GM19455 (cell line): Measurements from ENCODE around the gene NDE1.

ENCODE experiments used
- ATAC-seq: cut with Tn5 transposase; IDR thresholded peaks from one replicate; pipeline ENCODE4 v1.9.1; 2021; ENCODE audit not compliant: unreplicated experiment

Gene NDE1

DNA sequence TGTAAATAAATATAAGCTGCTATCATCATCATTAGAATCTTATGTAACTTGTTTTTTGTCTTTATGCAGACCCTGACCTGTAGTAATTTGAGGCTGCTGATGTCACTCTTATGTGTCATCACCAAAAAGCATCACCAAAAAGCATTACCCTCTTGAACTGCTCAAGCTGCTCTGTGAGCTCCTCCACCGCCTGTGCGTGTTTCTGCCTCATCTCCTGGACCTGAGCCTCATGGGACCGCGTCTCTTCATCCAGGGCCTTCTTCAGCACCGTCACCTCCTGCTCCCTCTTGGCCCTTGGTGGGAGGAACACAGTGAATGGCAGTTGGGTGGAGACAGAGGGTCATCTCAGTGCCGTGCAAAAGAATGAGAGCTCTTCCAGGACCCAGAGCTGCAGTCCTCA lies 82.4 kb downstream of the NDE1 start:
- no peak for ATAC-seq

DNA sequence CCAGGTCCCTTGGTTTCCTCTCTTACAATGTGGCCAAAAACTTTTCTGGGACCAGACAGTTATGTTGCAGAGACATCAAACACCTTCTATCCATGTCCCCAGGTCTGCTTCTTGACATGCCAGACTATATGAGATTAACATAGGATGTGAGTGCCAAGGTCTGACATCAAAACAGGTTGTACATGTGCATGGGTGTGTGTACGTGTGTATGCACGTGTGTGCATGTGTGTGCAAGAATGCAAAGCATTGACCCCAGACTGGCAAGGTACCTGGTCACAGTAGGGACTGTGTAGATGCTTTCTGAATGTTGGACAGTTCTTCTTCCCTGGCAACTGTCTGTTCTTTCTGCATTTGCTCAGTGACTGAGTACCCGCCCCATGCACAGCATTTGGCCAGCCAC lies 85.6 kb downstream of the NDE1 start:
- no peak for ATAC-seq

DNA sequence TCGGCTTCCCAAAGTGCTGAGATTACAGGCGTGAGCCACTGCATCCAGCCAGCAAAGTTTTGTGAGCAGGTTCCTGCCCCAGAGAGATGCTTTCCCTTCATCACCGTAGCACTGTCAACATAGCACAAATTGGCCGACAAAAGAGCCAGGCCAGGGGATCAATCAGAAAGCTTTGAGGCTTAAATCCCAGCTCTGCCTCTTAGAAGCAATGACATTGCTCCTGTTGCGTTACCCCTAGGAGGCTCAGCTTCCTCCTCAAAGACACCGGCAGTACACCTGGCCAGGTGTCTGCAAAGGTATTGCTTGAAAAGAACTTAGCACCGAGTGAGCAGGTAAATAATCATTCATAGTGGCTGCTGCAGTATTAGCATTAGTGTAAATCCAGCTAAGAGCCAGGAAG lies 86.5 kb downstream of the NDE1 start:
- ATAC-seq, result no peak

DNA sequence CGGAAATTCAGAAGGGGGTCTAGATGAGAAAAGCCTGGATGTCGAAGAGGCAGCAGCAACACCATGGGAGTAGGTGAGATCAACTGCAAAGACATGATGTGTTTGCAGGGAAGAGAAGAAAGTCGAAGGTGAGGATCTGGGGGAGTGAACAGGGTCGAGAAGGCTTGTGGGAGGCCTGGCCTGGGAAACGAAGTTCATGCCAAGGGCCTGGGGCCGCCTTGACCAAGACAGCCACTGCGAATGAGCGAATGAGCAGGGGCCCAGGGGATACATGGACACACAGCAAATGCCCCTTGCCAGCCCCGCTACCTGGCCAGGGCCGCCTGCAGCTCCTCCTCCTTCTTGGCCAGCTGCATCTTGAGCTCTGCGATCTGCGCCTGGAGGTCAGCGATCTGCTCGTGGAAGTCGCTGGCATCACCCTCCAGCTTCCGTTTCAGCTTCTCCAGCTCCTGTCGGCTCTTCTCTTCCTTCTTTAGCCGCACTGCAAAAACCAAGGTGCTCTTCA lies 87.1 kb downstream of the NDE1 start:
- ATAC-seq, result no peak

DNA sequence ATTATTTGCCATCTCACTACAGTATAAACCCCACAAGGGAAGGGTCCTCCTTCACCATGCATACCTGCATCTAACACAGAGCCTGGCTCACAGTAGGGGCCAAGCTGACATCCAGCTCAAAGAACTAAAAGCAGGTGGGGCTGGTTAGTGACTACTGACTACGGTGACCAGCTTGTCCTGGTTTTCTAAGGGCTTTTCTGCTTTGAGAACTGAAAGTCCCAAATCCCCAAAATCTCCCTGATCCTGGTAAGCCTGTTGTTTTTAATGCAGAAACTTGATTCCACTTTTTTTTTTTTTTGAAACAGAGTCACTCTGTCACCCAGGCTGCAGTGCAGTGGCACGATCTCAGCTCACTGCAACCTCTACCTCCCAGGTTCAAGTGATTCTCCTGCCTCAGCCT lies 89.4 kb downstream of the NDE1 start:
- no peak for ATAC-seq

DNA sequence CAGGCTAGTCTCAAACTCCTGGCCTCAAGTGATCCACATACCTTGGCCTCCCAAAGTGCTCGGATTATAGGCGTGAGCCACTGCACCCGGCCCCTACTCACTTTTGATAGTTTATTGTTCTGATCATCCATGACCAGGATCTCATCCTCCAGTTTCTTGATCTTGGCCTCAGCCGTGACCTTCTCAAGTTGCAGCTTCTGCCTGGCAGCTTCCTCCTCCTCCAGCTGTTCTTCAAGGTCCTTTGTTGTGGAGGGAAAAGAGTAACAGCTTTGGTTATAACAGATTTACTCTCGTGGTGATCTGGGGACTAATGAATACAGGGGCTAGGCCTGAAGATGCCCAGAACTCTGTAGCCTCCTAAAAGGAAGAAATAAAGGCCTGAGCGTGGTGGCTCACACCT lies 89.9 kb downstream of the NDE1 start:
- ATAC-seq, result no peak

DNA sequence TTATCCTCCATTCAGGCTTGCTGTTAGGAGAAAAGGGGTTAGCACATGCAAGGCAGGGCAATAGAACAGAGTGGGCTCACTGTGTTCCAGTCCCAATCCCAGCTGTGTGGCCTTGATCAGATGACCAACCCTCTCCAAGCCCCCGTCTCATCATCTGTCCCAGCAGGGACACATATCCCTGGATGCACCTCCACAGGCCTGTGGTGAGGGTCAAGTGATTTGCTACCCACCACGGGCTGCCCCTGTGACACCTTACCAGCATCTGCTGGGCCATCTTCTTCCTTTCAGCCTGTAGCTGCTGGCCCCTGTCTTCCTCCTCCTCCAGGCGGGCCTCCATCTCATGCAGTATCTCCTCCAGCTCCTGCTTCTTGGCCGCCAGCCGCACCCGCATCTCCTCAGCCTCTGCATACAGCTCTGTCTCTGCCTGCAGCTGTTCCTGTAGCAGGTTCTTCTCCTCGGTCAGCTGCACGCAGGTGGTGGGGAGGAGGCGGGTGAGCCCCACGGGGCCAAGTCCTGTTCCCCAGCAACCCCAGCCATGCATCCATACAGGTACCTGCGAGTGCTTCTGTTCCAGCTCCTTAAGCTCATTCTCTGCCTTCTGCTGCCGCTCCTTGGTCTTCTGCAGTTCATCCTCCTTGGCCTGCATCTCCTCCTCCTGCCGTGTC lies 91.3 kb downstream of the NDE1 start:
- no peak for ATAC-seq

DNA sequence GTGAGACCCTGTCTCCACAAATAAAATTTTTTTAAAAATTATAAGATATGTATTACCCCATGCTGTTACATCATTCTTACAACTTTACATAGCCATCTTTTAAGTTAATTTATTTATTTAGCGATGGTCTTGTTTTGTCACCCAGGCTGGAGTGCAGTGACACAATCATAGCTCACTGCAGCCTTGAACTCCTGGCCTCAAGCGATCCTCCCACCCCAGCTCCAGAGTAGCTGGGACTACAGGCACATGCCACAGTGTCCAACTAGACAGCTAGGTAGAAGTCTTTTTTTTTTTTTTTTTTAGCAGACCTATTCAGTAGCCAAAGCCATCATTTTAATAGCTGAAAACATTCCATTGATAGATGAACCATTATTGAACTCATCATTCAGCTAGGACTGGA lies 92.7 kb downstream of the NDE1 start:
- ATAC-seq, result no peak

DNA sequence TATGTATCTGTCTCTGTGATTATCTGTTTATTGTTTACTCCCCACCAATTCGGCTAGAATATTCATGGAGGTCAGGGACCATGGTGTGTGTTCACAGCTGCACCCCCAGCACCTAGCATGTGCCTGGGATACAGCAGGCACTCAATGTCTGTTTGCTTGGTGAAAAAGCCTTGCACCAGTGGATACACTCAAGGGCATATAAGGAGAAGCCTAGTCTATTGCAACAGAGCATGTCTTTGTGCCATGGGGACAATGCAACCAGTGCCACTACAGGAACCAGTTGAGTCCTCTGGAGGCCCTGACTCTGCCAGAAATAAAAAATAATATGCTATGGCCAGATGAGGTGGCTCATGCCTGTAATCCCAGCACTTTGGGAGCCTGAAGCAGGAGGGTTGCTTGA lies 93.6 kb downstream of the NDE1 start:
- no peak for ATAC-seq

DNA sequence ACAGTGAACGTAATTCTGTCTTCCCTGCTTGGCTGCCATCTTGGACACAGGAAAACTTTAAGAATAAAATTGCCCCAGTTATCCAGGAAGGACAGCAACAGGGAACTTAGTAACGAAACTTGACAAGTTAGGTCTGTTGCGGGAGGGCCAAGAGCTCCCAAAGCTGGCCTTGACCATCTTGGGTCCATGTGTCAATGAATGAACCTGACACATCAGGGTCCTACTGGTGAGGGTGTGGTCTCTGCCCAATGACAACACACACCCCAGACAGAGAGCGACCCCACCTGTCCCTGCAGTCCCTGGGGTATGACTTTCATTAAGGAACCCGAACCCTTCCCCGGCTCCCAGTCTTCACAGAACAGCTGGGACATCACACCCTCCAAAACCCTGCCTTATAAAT lies 96.3 kb downstream of the NDE1 start:
- ATAC-seq, result no peak

DNA sequence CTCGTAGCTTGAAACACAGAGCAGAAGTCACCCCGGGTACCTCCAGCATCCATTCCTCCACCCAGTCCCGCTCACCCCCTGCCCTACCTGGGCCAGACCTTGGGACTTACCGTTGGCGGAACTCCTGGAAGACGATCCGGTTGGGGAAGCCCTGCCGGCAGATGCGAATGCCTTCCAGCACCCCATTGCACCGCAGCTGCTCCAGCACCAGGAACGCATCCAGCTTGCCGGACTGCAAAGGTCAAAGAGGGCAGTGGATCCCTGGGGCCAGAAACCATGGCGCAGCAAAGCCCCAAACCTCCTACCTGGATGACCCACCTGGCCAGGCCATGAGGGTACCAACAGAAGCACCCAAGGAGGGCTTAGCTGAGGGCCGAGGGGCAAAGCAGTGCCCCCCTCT lies 97.9 kb downstream of the NDE1 start:
- ATAC-seq, result no peak

DNA sequence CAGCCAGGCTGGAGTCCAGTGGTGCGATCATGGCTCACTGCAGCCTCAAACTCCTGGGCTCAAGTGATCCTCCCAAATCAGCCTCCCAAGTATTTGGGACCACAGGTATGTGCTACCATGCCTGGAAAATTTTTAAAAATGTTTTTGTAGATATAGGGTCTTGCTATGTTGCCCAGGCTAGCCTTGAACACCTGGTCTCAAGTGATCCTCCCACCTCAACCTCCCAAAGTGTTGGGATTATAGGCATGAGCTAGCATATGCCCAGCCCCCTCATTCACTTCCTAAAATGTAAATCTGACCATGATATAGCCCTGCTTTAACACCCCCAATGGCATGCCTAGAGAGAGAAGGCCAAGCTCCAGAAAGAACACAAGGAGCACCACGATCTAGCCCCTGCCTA lies 98.6 kb downstream of the NDE1 start:
- no peak for ATAC-seq

DNA sequence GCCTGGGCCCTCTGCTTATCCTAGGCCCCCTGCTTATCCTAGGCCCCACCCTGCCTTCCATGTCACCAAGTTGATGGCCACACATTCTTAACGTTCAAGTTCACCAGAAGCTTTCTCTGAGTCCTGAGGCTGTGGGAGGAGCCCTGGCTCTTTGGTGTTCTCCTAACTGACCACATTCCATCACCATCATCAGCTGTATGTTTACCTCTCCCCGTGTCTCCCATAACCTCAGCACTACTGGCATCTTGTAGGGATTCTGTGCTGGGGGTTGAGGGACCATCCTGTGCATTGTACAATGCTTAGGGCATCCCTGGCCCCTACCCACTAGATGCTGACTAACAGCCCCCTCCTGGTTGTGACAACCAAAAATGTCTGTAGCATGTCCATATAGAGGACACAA lies 99.3 kb downstream of the NDE1 start:
- ATAC-seq, result no peak

DNA sequence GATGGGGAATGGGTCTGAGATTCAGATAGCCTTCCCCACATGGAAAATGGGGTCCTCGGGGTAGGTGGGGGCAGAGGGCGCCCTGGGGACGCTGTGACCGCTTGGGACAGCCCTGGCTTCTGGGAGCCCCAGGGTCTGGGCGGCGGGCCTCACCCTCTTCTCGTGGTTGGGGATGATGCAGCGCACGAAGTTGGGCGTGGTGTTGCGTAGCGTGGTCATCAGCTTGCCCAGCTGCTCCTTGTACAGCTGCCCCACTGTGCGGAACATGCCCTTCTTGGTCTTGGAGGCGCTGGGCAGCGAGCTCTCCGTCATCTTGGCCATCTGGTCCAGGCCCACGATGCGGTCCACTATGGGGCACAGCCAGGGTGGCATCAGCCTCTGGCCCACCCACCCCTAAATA lies 99.9 kb downstream of the NDE1 start:
- ATAC-seq, result no peak

DNA sequence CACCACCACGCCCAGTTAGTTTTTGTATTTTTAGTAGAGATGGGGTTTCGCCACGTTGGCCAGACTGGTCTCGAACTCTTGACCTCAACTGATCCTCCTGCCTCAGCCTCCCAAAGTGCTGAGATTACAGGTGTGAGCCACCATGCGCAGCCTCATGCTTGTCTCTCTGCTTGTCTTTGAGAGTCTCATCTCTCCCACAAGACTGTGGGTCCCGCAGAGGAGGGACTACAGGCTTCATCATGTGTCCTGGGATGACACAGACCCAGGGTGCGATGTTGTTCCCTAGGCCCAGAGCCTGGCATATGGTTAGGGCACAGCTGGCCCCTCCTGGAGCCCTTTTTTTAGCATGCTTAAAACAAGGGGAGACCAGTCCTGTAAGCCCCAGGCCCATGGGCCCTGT lies 101.9 kb downstream of the NDE1 start:
- ATAC-seq, result no peak

DNA sequence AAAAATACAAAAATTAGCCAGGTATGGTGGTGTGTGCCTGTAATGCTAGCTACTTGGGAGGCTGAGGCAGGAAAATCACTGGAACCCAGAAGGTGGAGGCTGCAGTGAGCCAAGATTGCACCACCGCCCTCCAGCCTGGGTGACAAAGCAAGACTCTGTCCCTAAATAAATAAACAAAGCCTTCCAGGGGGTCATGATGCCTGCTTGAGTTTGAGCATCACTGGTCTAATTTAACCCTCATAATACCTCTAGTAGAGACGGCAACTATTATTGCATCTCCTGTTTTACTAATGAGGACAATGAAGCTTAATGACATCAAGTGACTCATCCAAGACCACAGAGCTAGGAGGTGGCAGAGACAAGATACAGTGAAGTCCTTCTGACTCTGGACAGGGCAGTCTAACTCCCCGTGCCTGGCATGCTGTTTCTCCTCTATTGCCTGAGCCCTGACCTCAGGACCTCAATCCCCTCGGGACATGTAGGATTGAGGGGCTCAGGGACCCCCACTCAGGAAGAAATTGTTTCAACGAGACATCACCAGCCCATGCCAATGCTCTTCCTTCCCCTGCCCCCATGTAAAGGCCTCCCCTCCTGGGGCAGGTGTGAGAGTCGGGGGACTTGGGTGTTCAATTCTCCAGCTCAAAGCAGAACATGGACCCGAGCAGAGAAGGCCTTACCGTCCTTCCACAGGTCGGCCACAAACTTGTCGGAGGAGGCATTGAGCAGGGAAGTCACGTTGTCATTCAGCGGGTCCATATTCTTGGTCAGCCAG lies 102.9 kb downstream of the NDE1 start:
- ATAC-seq, result no peak

DNA sequence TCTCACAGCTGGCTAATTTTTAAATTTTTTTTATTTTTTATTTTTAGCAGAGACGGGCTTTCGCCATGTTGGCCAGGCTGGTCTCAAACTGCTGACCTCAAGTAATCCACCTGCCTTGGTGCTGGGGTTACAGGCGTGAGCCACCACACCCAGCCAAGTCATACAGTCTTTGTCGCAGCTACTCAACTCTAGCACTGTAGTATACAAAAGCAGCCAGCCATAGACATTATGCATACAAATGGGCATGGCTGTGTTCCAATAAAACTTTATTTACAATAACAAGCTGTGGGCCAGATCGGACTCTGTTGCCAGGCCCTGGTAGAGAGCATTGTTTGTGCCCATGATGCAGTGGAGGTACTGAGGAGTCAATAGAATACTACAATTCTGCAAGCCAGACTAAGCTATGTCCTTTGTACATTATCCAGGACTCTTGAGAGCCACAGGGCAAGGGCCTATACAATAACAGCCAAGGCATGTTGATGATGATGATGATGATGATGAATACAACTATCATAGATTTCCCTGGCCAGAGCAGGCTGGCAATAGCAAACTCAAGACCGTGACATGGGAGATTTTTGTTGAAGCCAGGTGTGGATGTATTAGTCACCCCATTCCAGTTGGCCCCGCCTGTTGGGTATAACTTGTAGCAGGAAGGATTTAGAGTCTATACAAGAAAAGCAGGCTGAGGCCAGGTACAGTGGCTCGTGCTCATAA lies 104.9 kb downstream of the NDE1 start:
- ATAC-seq, result no peak

DNA sequence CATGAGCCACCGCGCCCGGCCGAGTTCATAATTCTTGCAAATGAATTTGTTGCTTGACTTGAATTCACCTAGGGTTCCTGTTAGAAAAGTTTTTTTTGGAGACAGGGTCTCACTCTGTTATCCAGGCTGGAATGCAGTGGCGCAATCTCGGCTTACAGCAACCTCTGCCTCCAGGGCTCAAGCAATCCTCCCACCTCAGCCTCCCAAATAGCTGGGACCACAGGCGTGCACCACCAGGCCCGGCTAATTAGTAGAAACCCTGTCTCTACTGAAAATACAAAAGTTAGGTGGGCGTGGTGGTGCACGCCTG lies 107.0 kb downstream of the NDE1 start:
- no peak for ATAC-seq

DNA sequence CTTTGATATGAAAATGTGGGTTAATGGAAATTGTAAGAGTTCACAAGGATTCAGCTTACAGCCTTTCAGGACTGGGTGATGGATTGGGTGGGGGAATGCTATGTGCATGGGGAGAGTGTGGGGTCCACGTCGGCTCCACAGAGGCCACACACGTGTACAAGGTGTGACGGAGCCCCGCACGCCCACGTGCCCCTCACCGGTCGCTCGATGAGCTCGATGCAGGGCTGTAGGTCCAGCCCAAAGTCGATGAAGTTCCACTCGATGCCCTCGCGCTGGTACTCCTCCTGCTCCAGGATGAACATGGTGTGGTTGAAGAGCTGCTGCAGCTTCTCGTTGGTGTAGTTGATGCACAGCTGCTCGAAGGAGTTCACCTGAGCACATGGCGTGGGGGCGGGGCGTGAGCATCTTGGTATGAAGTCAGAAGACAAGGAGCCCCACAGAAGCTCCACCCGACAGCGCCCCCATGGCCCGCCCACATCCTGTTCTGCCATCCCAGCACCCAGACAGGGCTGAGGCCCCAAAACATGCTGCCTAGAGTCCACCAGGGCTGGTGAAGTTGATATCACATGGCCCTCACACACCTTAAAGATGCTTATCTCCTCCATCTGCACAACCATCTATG lies 107.7 kb downstream of the NDE1 start:
- no peak for ATAC-seq

DNA sequence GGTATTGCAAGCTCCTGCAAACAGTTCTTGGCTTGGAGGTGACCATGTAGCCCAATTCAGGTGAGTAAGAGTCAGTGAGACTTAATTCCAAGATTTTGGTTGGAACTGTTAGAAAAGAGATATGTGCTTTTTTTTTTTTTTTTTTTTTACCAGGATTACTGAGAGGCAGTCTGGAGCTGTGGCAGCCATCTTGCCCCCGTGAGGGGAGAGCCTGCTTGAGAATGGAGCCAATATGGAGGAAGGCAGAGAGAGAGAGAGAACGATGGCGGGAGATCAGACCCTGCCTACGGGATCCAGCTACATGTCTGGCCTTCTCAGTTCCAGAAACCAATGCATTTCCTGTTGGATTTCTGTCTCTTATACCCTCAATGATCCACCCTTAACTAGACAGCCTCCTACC lies 109.0 kb downstream of the NDE1 start:
- no peak for ATAC-seq

DNA sequence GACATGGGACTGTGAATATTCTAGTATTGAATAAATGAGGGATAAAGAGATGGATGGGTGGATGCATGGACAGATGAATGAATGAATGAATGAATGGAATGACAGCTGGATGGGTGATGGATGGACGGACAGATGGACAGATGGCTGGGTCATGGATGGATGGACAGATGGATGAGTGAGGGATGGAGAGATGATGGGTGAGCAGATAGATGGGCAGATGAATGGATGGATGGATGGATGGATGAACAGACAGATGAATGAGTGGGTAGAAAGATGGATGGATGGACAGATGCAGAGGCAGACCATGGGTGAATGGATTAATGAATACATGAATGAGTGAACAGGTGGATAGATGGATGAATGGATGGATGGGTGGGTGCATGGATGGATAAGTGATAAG lies 110.1 kb downstream of the NDE1 start:
- ATAC-seq, result no peak

DNA sequence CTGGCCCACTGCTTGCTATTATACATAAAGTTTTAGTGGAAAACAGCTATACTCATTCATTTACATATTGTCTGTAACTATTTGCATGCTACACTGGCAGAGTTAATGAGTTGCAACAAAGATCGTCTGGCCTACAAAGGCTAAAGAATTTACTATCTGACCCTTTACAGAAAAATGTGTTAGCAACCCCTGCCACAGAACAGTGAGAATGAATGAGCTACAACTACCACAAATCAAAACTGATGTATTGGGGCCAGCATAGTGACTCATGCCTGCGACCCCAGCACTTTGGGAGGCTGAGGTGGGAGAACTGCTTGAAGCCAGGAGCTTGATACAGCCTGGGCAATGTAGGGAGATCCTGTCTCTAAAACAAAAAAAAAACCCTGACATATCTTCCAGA lies 114.1 kb downstream of the NDE1 start:
- no peak for ATAC-seq
